ENCODE measurements around the gene SH3PXD2A.
A peak's percentile ranks its signal among the peaks of the same experiment; 100 is the strongest.

The SH3PXD2A gene

DNA sequence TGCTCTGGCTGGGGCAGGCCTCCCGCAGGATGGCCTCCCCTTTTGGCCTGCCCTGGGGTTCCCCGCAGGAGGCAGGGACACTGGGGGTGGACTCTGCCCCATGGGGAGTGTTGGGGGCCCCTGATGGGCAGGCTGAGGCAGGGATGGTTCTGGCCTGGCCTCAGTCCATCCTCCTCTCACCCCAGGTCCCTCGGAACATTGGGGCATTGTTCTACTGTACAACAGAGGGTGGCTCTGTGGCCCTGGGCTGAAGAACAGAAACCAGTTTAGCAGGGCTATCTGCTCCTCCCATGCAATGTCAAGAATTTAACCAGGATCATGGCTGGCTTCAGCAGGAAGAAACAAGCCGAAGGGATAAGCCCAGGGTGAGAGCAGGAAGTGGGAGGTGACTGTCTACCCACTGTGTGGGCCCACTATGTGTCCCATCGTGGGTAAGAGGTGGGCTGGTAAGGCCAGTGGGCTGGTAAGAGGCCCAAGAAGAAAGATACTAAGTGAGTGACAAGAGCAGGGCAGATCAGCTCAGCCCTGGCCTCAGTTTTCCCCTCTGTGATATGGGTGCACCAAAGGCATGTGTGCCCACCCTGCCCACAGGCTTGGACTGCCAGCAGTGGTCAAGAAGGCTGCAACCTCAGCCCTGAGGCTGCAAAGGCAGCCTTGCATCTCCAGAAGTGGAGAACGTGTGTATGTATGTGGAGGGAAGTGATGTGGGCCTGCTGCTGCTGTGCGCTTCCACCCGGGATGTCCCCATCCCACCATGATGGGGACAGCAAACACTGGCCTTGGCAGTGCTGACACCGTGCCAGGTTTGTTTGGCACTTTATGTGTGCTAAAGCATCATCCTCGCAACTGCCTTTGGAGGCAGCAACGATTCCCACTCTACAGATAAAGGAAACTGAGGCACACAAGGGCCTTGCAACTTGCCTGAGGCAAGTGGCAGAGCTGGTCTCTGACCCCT, 138.9 kb downstream of the SH3PXD2A start:
- FAIRE-seq = no peak

GRCh38 chr10:103715430-103715829, 139.9 kb downstream of the SH3PXD2A start:
- FAIRE-seq = no peak

- FAIRE-seq = no peak
Observed at GRCh38 chr10:103714232-103714891, 141.0 kb downstream of the SH3PXD2A start.

- no peak for FAIRE-seq
Observed at GRCh38 chr10:103713676-103714075, 141.7 kb downstream of the SH3PXD2A start.

GRCh38 chr10:103712898-103713498, 142.4 kb downstream of the SH3PXD2A start:
- FAIRE-seq = peak; percentile 74

DNA sequence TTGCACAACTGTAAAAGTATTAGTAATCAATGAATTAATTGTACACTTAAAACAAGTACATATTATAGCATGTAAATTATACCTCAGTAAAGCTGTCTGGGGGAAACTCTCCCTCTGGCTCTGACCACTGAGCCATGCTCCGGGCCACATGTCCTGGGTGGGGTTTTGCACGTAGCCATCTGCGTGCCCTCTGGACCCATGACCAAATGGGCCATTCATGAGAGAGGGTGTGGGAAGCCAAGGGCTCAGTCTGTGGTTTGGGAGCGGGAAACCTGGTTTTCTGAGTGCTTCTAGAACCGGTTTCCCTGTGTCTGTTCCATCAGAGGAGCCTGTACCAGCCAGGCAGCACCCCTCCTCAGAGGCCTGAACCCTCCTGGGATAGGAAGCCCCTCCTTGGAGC, 143.2 kb downstream of the SH3PXD2A start:
- FAIRE-seq = no peak

- FAIRE-seq = no peak
Observed at GRCh38 chr10:103711351-103711994, 143.9 kb downstream of the SH3PXD2A start.

GRCh38 chr10:103710490-103710889, 144.9 kb downstream of the SH3PXD2A start:
- no peak for FAIRE-seq

DNA sequence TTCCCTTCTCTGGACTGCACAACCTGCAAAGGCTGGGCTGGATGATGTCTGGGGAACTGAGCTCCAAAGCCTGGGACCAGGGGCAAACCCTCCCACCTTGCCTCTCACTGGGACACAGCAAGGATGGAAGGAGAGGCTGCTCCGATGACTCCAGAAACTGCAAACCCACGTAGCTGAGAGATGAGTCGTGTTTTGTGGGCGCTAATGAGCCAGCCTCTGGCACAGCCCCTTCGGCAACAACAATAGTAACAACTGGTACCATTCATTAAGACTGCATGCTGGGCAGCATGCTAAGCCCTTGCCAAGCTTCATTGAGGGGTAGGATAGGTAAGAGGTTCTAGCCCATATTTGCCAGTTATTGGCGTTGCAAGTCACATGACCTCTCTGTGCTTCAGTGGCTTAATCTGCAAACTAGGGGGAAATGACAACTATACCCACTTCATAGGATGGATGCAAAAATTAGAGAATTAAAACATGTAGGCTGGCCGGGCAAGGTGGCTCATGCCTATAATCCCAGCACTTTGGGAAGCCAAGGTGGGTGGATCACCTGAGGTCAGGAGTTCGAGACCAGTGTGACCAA, 145.9 kb downstream of the SH3PXD2A start:
- FAIRE-seq = no peak

GRCh38 chr10:103708627-103709288, 146.6 kb downstream of the SH3PXD2A start:
- FAIRE-seq = no peak

- no peak for FAIRE-seq
Observed at GRCh38 chr10:103707956-103708626, 147.3 kb downstream of the SH3PXD2A start.

DNA sequence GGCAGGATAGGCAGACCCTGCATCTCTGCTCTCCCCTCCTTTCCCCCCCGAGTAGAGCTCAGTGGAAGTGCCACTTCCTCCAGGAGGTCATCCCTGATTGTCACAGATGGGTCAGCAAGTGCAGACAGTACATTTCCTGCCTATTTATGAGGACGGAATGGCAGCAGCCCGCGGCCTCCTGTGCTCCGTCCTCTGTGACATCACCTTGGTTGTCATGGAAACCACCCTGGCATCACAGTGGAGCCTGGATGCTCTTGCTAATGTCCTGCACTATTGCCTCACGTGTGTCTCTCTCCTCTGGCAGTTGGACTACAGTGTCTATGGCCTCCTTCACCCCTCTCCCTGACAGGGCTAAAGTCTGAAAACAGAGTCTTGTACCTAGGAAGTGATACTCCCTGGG, 148.6 kb downstream of the SH3PXD2A start:
- no peak for FAIRE-seq

- FAIRE-seq = no peak
Observed at GRCh38 chr10:103706047-103706446, 149.3 kb downstream of the SH3PXD2A start.

- FAIRE-seq = no peak
Observed at GRCh38 chr10:103703941-103704919, 151.1 kb downstream of the SH3PXD2A start.

DNA sequence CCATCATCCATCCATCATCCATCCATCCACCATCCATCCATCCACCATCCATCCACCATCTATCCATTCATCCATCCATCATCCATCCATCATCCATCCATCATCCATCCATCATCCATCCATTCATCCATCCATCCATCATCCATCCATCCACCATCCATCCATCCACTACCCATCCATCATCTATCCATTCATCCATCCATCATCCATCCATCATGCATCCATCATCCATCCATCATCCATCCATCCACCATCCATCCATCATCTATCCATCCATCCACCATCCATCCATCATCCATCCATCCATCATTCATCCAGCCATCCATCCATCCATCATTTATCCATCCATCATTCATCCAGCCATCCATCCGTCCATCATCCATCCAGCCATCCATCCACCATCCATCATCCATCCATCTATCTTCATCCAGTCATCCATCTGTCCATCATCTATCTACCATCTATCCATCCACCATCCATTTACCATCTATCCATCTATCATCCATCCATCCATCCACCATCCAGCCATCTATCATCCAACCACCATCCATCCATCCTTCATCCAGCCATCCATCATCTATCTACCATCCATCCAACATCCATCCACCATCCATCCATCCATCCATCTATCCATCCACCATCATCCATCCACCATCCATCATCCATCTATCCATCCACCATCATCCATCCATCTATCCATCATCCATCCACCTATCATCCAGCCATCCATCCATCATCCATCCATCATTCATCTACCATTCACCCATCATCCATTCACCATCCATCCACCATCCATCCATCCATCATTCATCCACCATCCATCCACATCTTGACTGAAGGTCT, 153.8 kb downstream of the SH3PXD2A start:
- FAIRE-seq = no peak

GRCh38 chr10:103700436-103700715, 155.0 kb downstream of the SH3PXD2A start:
- FAIRE-seq = no peak

GRCh38 chr10:103699611-103700435, 155.6 kb downstream of the SH3PXD2A start:
- no peak for FAIRE-seq

DNA sequence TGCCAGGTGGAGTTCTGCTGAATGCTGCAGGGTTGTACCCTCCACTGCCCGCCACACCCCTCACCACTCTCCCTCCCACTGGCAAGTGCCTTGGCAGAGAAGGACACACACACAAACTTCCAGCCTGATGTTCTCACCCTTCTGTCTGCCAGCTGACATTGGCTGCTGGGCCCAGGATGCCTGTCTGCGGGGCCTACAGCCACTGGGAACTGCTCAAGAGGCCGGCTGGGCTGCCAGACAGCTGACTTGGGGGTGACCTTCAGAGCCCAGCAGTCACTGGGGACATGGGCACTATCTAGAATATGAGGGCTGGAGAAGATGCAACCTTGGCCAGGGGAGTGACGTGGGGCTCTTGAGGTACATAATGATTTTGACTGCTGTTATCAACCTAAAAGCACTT, 157.1 kb downstream of the SH3PXD2A start:
- no peak for FAIRE-seq

DNA sequence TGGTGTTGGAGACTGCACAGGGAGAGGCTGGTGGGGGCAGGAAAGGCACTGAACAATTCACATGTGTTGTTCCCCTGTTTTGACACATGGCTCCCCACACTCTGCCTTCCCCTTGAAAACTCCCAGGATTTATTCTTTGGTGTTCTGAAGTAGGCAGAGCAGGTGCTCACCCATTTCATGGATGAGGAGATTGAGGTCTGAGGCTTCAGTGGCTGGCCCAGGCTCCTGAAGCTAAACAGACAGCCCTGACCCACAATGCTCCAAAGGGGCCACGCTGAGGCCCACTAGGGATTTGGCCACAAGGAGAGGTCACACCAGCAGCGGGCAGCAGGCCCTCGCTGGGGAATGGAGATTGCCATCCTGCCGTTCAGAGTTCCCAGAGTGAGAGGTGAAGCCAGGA, 157.6 kb downstream of the SH3PXD2A start:
- FAIRE-seq = no peak
